ENCODE data around the gene PIK3CG. TPM values are rescaled to one million over a fixed set of nuclear protein-coding genes. Genes with fewer than 3 reads are reported as not detected.

PIK3CG gene
- total RNA-seq, 1 donor from 2014 or later, result 2.0 TPM

DNA sequence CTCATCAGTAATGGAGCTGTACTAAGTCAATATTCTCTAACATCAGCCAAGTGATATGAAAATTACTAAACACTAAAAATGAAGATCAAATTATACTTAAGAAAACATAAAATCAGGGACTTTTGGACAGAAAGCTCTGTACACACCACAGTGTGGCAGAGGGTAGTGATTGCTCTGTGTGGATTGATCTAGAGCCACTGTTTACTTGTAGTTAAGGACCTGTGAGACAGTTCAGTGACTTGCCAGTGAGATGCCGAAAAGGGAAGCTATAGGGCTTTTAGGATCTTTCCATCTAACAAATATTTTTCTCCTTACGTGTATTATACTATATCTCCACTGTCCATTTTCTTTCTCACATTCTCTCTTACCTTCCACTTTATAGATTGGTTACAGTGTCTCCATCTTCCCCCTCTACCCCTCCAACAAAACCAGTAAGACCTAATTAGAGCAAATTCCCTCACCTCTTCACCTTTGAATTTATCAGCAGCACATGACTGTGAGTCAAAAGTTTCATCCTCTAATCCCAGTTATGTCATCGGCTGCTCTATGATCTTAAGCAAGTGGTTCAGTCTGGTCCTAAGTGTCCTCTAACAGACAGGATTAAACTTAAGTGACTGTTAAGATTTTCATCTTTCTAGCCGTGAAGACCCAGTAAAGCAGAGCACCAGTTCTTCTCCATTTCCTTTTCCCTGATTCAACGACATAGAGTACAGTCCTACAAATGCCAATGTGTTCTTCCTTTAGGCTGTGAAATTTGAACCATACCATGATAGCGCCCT is 6.9 kb downstream of the PIK3CG start:
- H3K9me3 ChIP-seq, result no peaks in the 10 kb centered on the region
- H3K27ac ChIP-seq, result no peak overlapping the region
- H3K36me3 ChIP-seq, result no peaks in the 10 kb centered on the region
- H3K4me3 ChIP-seq, result no peak overlapping the region
- H3K27me3 ChIP-seq, result no peaks in the 10 kb centered on the region
- no peaks in the 10 kb centered on the region for H3K4me1 ChIP-seq
- DNase-seq (ENCODE audit: low spot score in 2 of 2), result no peak
- TF ChIP-seq, protein P1, sequence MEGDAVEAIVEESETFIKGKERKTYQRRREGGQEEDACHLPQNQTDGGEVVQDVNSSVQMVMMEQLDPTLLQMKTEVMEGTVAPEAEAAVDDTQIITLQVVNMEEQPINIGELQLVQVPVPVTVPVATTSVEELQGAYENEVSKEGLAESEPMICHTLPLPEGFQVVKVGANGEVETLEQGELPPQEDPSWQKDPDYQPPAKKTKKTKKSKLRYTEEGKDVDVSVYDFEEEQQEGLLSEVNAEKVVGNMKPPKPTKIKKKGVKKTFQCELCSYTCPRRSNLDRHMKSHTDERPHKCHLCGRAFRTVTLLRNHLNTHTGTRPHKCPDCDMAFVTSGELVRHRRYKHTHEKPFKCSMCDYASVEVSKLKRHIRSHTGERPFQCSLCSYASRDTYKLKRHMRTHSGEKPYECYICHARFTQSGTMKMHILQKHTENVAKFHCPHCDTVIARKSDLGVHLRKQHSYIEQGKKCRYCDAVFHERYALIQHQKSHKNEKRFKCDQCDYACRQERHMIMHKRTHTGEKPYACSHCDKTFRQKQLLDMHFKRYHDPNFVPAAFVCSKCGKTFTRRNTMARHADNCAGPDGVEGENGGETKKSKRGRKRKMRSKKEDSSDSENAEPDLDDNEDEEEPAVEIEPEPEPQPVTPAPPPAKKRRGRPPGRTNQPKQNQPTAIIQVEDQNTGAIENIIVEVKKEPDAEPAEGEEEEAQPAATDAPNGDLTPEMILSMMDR (IDR thresholded peaks at IDR 0.05), result no peak
- intact Hi-C loops (cut with DNase I), result no loop called here

- no peak overlapping the region for H3K4me3 ChIP-seq
- TF ChIP-seq, protein P1 (IDR thresholded peaks at IDR 0.05), result no peak
- intact Hi-C loops (cut with DNase I), result no loop called here
- H3K36me3 ChIP-seq, result no peaks in the 10 kb centered on the region
- no peak overlapping the region for H3K27ac ChIP-seq
- DNase-seq (ENCODE audit: low spot score in 2 of 2), result no peak
- no peaks in the 10 kb centered on the region for H3K4me1 ChIP-seq
- H3K27me3 ChIP-seq, result no peaks in the 10 kb centered on the region
- H3K9me3 ChIP-seq, result no peaks in the 10 kb centered on the region
These were observed 7.7 kb downstream of the PIK3CG start for GRCh38 chr7:106872763-106873162.

- intact Hi-C loops (cut with DNase I), result no loop called here
- no peak overlapping the region for H3K4me3 ChIP-seq
- no peak for DNase-seq (ENCODE audit: low spot score in 2 of 2)
- no peaks in the 10 kb centered on the region for H3K36me3 ChIP-seq
- TF ChIP-seq, protein P1 (IDR thresholded peaks at IDR 0.05), result no peak
- H3K27ac ChIP-seq, result no peak overlapping the region
- H3K27me3 ChIP-seq, result no peaks in the 10 kb centered on the region
- no peaks in the 10 kb centered on the region for H3K4me1 ChIP-seq
- no peaks in the 10 kb centered on the region for H3K9me3 ChIP-seq
These were observed 9.0 kb downstream of the PIK3CG start for GRCh38 chr7:106874076-106874475.

- no peaks in the 10 kb centered on the region for H3K9me3 ChIP-seq
- intact Hi-C loops (cut with DNase I), result no loop called here
- TF ChIP-seq, protein P1 (IDR thresholded peaks at IDR 0.05), result no peak
These were observed 10.4 kb downstream of the PIK3CG start for GRCh38 chr7:106875508-106875907.

GRCh38 chr7:106878748-106879439 is 13.8 kb downstream of the PIK3CG start:
- no peak for DNase-seq (ENCODE audit: low spot score in 2 of 2)

More at GRCh38 chr7:106875508-106875907, 10.4 kb downstream of the PIK3CG start:
- H3K36me3 ChIP-seq, result no peaks in the 10 kb centered on the region
- no peaks in the 10 kb centered on the region for H3K4me1 ChIP-seq
- H3K4me3 ChIP-seq, result no peak overlapping the region
- H3K27me3 ChIP-seq, result no peaks in the 10 kb centered on the region
- no peak for DNase-seq (ENCODE audit: low spot score in 2 of 2)
- H3K27ac ChIP-seq, result no peak overlapping the region

More at GRCh38 chr7:106878748-106879439, 13.8 kb downstream of the PIK3CG start:
- TF ChIP-seq, protein P1 (IDR thresholded peaks at IDR 0.05), result no peak
- Histone ChIP-seq H3K27me3 (no peaks in the 10 kb centered on the region), H3K36me3 (no peaks in the 10 kb centered on the region), H3K4me1 (no peaks in the 10 kb centered on the region), H3K27ac (no peak overlapping the region), H3K9me3 (no peaks in the 10 kb centered on the region), H3K4me3 (no peak overlapping the region)
- intact Hi-C loops (cut with DNase I), result no loop called here

Measured in ascending aorta (tissue), 2 donors.